GM21526 (cell line): Measurements from ENCODE around the gene SF3B1.
"Not testable (repeated sequence)": the region's sequence is repeated elsewhere in the genome, so short reads cannot be mapped to it uniquely, and the experiment has no call there.

Source experiments
- ATAC-seq: cut with Tn5 transposase; IDR thresholded peaks from one replicate; pipeline ENCODE4 v1.9.1; 2021; ENCODE audit warnings: moderate library complexity; ENCODE audit not compliant: unreplicated experiment, low FRiP score

Gene SF3B1

GRCh38 chr2:197386242-197386641 is 48.6 kb downstream of the SF3B1 start:
- no peak for ATAC-seq

- ATAC-seq = no peak
These were observed 51.0 kb downstream of the SF3B1 start for GRCh38 chr2:197383825-197384224.

GRCh38 chr2:197381641-197382040 is 53.2 kb downstream of the SF3B1 start:
- ATAC-seq = no peak

- not testable (repeated sequence) for ATAC-seq
These were observed 54.9 kb downstream of the SF3B1 start for GRCh38 chr2:197379918-197380309.

- not testable (repeated sequence) for ATAC-seq
These were observed 55.4 kb downstream of the SF3B1 start for GRCh38 chr2:197379308-197379917.

- no peak for ATAC-seq
These were observed 56.1 kb downstream of the SF3B1 start for GRCh38 chr2:197378494-197379307.

GRCh38 chr2:197378086-197378485 is 56.7 kb downstream of the SF3B1 start:
- ATAC-seq = no peak

GRCh38 chr2:197377670-197378069 is 57.2 kb downstream of the SF3B1 start:
- ATAC-seq = no peak

GRCh38 chr2:197372592-197372991 is 62.2 kb downstream of the SF3B1 start:
- ATAC-seq = no peak

- not testable (repeated sequence) for ATAC-seq
These were observed 64.2 kb downstream of the SF3B1 start for GRCh38 chr2:197370664-197371063.

- no peak for ATAC-seq
These were observed 64.9 kb downstream of the SF3B1 start for GRCh38 chr2:197369933-197370320.

- no peak for ATAC-seq
These were observed 65.4 kb downstream of the SF3B1 start for GRCh38 chr2:197369228-197369932.

GRCh38 chr2:197368412-197368811 is 66.4 kb downstream of the SF3B1 start:
- no peak for ATAC-seq

- ATAC-seq = no peak
These were observed 70.8 kb downstream of the SF3B1 start for GRCh38 chr2:197363998-197364397.

- no peak for ATAC-seq
These were observed 74.1 kb downstream of the SF3B1 start for GRCh38 chr2:197360744-197361156.

- ATAC-seq = no peak
These were observed 75.0 kb downstream of the SF3B1 start for GRCh38 chr2:197359859-197360258.

GRCh38 chr2:197358931-197359330 is 75.9 kb downstream of the SF3B1 start:
- ATAC-seq = no peak

GRCh38 chr2:197357986-197358385 is 76.8 kb downstream of the SF3B1 start:
- no peak for ATAC-seq

- ATAC-seq = no peak
These were observed 78.7 kb downstream of the SF3B1 start for GRCh38 chr2:197356136-197356535.

- ATAC-seq = no peak
These were observed 80.7 kb downstream of the SF3B1 start for GRCh38 chr2:197354169-197354558.

- no peak for ATAC-seq
These were observed 81.2 kb downstream of the SF3B1 start for GRCh38 chr2:197353393-197354168.
